Neural progenitor cell (in vitro differentiated cells): ENCODE data around the gene RIMBP3C.
"Not testable (repeated sequence)": the region's sequence is repeated elsewhere in the genome, so short reads cannot be mapped to it uniquely, and the experiment has no call there.

Source experiments
- CTCF ChIP-seq: fragments of 200-600 bp; sonication (generic); IDR thresholded peaks from 2 replicates; pipeline ENCODE4 v1.5.1; 2017; ENCODE audit warnings: antibody characterized with exemption, mild to moderate bottlenecking
- EZH2 ChIP-seq: fragments of 200-600 bp; sonication (generic); IDR thresholded peaks from 2 replicates; pipeline ENCODE4 v1.6.1; 2017; ENCODE audit warnings: antibody characterized with exemption, mild to moderate bottlenecking, moderate library complexity
- EZH2phosphoT487 ChIP-seq: fragments of 200-600 bp; sonication (generic); IDR thresholded peaks from 2 replicates; pipeline ENCODE4 v1.6.1; 2017; ENCODE audit warnings: antibody characterized with exemption

GRCh38 chr22:21569076-21569427 lies 17.8 kb upstream of the RIMBP3C start:
- not testable (repeated sequence) for TF ChIP-seq EZH2, CTCF, EZH2phosphoT487
